AG10803 (cell line): ENCODE data around the gene SLC25A44.

Source experiments
- DNase-seq: peaks from one replicate; pipeline ENCODE4 v3.0.0; 2010; ENCODE audit warnings: low read depth
- H3K4me3 ChIP-seq: 2 replicates; pipeline ENCODE4 v1.5.1; 2011; ENCODE audit warnings: mild to moderate bottlenecking, low read length, control low read depth
- TF ChIP-seq, protein P1 (sequence below): conservative IDR thresholded peaks from 2 replicates; pipeline ENCODE4 v1.5.1; 2011; ENCODE audit warnings: mild to moderate bottlenecking, low read length, control low read depth, inconsistent platforms

Gene SLC25A44, protein sequence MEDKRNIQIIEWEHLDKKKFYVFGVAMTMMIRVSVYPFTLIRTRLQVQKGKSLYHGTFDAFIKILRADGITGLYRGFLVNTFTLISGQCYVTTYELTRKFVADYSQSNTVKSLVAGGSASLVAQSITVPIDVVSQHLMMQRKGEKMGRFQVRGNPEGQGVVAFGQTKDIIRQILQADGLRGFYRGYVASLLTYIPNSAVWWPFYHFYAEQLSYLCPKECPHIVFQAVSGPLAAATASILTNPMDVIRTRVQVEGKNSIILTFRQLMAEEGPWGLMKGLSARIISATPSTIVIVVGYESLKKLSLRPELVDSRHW

DNA sequence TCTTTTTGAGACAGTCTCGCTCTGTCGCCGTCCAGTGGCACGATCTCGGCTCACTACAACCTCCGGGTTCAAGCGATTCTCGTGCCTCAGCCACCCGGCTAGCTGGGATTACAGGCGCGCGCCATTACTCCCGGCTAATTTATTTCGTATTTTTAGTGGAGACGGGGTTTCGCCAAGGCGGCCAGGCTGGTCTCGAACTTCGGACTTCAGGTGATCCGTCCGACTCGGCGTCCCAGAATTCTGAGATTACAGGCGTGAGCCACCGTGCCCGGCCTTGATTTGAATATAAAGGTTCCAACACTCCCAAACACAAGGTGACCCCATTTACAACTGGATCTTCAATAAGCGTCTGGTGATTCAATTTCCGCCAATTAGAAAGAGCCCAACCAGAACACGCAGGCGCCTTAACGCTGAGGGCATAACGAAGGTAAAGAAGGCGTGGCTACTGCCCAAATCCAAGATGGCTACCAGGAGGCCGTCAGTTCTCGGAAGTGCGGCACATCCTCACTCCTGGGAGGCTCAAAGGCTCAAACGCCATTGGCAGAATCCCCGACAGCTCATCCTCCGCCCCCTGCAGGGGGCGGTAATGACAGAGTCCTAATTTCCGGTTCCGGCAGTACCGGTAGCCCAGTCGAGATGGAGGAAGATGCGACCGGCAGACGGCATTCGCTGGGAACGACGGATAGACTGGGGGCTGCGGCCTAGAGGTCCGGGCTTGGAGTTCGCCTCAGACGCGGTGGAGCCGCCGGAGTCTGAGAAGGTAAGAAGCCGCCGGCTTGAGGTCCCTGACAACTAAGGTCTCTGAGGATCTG lies at the start of gene SLC25A44:
TSS of gene SLC25A44 (plus strand) at position 617 of the 812 bp plus-strand sequence. CDS start 5,744 bp downstream, outside the sequence.
- DNase-seq, result peak; percentile 98
- peak within 1 kb of the TSS; percentile 80 for H3K4me3 ChIP-seq
- TF ChIP-seq, protein P1, sequence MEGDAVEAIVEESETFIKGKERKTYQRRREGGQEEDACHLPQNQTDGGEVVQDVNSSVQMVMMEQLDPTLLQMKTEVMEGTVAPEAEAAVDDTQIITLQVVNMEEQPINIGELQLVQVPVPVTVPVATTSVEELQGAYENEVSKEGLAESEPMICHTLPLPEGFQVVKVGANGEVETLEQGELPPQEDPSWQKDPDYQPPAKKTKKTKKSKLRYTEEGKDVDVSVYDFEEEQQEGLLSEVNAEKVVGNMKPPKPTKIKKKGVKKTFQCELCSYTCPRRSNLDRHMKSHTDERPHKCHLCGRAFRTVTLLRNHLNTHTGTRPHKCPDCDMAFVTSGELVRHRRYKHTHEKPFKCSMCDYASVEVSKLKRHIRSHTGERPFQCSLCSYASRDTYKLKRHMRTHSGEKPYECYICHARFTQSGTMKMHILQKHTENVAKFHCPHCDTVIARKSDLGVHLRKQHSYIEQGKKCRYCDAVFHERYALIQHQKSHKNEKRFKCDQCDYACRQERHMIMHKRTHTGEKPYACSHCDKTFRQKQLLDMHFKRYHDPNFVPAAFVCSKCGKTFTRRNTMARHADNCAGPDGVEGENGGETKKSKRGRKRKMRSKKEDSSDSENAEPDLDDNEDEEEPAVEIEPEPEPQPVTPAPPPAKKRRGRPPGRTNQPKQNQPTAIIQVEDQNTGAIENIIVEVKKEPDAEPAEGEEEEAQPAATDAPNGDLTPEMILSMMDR, result peak; percentile 58

DNA sequence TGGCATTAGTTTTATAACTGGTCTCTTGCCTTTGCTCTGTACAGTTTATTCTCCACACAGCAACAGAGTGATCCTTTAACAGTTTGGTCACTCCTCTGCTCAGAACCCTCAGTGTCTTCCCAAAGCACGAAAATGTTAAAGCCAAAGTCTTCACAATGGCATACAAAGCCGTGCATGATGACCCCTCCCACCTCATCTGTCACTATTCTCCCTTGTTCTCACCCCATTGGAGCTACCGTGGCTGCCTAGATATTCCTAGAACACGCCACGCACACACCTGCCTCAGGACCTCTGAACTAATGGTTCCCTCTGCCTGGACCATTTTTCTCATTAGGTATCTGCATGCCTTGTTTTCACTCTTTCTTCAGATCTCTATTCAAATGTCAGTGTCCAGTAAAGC lies 49.2 kb upstream of the SLC25A44 start:
- TF ChIP-seq, protein P1, result no peak
- no peak overlapping the region for H3K4me3 ChIP-seq
- DNase-seq, result no peak

DNA sequence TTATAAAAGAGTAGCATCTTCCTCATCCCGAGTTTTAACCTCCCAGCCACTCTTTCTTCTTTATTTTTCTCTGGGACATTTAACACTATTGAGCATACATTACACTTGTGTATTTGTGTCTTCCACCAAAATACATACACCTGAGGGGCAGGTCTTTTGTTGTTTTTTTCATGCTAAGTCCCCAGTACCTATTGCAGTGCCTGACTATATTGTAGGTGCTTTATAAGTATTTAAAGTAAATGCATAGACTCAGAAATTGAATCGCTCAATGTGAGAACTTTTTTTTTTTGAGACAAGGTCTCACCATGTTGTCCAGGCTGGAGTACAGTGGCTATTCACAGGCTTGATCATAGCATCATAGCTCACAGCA lies 48.3 kb upstream of the SLC25A44 start:
- DNase-seq, result no peak
- H3K4me3 ChIP-seq, result no peak overlapping the region
- TF ChIP-seq, protein P1, result no peak

DNA sequence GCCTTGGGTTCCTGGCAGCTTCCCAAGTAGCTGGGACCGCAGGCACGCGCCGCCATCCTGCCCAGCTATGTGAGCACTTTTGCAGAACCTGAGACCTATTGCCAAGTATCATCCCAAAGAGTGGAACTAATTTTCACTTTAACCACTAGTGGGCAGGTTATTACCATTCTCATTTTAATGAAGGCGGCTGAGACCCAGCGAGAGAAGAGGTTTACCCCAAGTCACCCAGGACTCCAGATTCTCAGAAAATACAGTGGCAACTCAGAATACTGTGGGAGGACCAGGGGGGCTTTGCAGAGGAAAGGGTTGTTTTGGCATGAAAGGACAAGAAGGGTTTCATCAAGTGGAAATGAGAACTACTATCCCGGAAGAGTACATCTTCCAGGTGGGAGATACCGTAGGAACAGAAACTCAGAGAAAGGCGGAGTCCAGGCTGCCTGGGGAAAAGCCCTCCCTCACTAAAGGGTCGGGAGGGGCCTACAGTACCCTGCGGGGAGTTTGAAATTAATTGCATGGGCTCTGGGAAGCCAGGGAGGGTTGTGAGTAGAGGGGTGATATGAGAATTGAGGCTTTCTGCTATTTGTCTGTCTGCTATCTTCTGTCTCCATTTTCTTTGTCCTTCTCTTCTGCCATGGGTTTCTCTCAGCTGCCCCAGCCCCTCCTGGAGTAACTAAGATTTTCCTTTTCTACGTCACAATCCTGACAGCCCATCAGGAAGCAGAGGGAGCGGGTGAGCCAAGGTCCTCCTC lies 47.7 kb upstream of the SLC25A44 start:
- peak; percentile 98 for DNase-seq
- TF ChIP-seq, protein P1, result peak; percentile 62
- H3K4me3 ChIP-seq, result no peak overlapping the region

DNA sequence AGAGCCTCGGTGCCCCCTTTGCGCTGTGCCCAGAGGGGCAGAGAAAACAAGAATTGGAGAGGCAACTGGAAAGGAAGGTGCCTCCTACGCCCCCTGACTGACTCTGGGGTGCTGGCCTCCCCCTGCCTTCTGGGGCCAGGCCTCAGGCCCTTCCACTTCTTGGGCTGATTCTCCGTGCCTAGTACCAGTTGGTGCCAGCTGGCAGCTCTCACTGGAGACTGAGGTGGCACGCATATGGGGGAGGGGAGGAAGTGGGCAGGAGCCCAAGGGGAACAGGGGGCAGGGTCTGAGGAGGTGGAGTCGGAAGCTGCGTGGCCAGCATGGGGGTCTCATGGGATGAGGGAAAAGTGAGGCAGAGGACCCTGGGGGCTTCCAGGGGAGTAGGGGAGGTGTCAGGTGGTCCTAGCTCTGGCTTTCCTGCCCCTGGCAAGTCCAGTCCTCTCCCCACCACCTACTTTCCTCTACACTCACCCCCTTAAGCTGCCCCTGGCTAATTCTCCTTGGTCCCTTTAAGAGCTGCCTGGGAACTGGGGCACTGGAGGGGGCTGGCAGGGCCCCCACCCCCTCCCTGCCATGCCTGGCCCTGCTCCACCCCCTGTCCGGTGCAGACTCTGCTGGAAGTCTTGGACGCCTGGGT lies 47.0 kb upstream of the SLC25A44 start:
- peak; percentile 48 for DNase-seq
- no peak overlapping the region for H3K4me3 ChIP-seq
- TF ChIP-seq, protein P1, result no peak

DNA sequence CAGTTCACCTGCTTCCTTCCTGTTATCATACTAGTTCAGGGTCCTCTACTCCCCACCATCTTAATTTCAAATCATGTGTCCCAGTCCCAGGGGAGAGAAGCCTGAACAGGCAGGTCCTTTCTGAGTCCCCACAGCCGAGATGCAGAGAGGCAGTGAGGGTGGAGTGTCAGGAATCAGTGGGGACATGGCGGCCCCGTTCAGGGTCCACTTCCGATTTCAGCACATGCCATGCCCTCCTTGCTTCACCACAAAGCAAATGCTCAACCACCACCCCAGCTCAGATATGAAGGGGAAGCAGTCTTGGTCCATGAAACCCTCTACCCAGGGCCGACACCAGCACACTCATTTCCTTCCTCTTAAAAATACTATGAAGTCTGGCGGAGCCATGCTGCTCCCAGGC lies 45.7 kb upstream of the SLC25A44 start:
- H3K4me3 ChIP-seq, result no peak overlapping the region
- TF ChIP-seq, protein P1, result no peak
- no peak for DNase-seq
